Stimulated activated effector memory CD8-positive, alpha-beta T cell treated with anti-CD3 and anti-CD28 coated beads, Interleukin-12 subunit alpha, Interleukin-12 subunit beta, amount 100 ng/mL, for 72 hours (primary cell): Measurements from ENCODE around the gene CEACAM16.

Experiments
- ATAC-seq: fragments of 150-1000 bp; cut with Tn5 transposase; 2 replicates; pipeline ENCODE4 v1.10.0; 2021
- DNase-seq, 2 donors: peaks; one replicate each; pipeline ENCODE4 v3.0.0; 2021 to 2022; ENCODE audit warnings: low spot score in 2 of 2
- H3K27ac Mint-ChIP-seq: one replicate; pipeline ENCODE4 v1.8.0; 2022; ENCODE audit warnings: mild to moderate bottlenecking, mixed read lengths
- H3K36me3 Mint-ChIP-seq: one replicate; pipeline ENCODE4 v1.8.0; 2022; ENCODE audit warnings: mild to moderate bottlenecking, mixed read lengths
- H3K4me1 Mint-ChIP-seq: one replicate; pipeline ENCODE4 v1.8.0; 2022; ENCODE audit warnings: mixed read lengths
- H3K4me3 Mint-ChIP-seq: one replicate; pipeline ENCODE4 v1.8.0; 2022; ENCODE audit warnings: mild to moderate bottlenecking, mixed read lengths
- H3K9me3 Mint-ChIP-seq: one replicate; pipeline ENCODE4 v1.8.0; 2022; ENCODE audit warnings: mixed read lengths

The CEACAM16 gene

DNA sequence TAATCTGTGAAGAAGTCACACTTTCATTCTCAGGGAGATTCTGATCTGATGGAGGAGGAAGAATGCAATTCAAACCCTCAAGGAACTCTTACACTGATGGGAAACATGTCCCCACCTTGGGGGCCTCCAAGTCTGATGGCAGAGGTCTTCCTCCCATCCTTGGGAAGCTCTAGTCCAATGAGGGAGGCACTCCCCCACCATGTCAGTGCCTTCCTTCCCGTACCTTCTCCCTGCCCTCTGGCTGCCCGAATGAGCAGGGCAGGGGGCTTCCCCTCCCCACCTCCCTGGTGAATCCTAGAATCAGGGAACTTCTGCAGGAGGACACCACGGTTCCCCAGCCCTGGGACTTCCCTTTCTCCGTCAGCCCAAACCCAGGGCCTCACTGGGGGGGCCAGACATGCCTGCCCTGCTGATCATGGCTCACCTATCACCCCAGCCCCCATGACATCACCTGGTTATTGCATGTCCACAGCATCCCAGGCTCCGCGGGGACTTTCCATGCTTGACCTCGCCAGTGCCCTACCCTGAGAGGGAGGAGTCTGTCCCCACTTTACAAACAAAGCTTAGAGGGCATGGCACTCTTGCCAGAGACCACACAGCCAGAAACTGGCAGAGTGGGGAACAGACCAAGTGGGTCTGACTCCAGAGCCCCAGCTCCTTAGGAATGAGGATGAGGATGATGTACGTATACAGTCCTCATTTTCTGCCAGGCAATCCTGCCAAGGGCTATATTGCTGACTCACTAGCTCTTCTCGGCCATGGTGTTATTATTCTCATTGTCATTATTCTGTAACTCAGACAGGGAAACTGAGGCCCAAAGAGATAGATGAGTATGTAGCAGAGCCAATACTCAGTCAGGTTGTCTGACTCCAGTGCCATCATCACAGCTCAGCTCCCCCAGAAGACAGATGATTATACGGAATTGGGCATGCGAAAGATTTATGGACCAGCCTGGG lies 39.9 kb downstream of the CEACAM16 start:
- peaks cover 12% of the 10 kb centered on the region for H3K36me3 Mint-ChIP-seq
- peaks cover 44% of the 10 kb centered on the region for H3K4me1 Mint-ChIP-seq
- ATAC-seq, result no peak
- DNase-seq, result no peak
- H3K9me3 Mint-ChIP-seq, result no peaks in the 10 kb centered on the region
- no peak overlapping the region for H3K4me3 Mint-ChIP-seq
- peak overlapping the region; percentile 40 for H3K27ac Mint-ChIP-seq

DNA sequence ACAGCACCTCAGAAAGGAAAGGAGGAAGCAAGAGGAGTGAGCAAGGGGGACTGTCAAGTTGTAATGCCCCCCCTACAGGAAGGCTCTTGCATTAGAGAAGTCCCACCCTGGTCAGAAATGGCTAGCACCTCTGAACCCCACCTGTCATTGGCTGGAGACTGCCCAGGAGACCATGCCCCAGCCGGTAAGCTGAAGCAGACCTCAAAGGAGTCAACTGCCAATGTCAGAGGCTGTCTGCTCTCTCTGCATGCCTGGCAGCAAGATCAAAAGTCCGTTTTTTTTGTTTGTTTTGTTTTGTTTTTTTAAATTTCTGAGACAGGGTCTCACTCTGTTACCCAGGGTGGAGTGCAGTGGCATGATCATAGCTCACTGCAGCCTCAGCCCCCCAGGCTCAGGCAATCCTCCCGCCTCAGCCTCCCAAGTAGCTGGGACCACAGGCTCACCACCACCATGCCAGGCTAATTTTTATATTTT lies 41.4 kb downstream of the CEACAM16 start:
- Mint-ChIP-seq H3K36me3 (peaks cover 12% of the 10 kb centered on the region), H3K4me3 (no peak overlapping the region), H3K4me1 (peaks cover 38% of the 10 kb centered on the region), H3K9me3 (no peaks in the 10 kb centered on the region), H3K27ac (no peak overlapping the region)
- no peak for DNase-seq
- ATAC-seq, result no peak

DNA sequence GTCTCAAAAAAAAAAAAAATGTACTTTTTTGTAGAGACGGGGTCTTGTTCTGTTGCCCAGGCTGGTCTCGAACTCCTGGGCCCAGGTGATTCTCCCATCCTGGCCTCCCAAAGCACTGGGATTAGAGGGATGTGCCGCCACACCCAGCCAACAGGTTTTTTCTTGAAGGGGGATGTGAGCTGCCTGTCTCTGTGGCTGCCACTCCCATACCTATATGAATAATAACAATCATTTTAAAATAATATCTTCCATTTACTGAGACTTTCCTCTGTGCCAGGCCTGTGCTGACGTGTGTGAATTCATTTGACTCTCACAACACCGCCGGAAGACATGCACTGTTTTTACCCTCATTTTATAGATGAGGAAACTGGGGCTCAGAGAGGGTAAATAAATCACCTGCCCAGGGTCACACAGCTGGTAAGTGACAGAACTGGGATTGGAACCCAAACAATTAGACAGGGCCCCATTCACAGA lies 42.3 kb downstream of the CEACAM16 start:
- ATAC-seq (peak; percentile 23), DNase-seq (no peak)
- peaks cover 47% of the 10 kb centered on the region for H3K4me1 Mint-ChIP-seq

GRCh38 chr19:44741841-44742329 lies 42.9 kb downstream of the CEACAM16 start:
- H3K36me3 Mint-ChIP-seq, result peaks cover 12% of the 10 kb centered on the region
- peak overlapping the region; percentile 52 for H3K27ac Mint-ChIP-seq
- H3K4me3 Mint-ChIP-seq, result no peak overlapping the region
- DNase-seq (no peak), ATAC-seq (peak; percentile 68)
- peaks cover 52% of the 10 kb centered on the region for H3K4me1 Mint-ChIP-seq
- H3K9me3 Mint-ChIP-seq, result no peaks in the 10 kb centered on the region

More for the DNA sequence above, 42.3 kb downstream of the CEACAM16 start:
- peak overlapping the region; percentile 52 for H3K27ac Mint-ChIP-seq
- H3K4me3 Mint-ChIP-seq, result no peak overlapping the region
- no peaks in the 10 kb centered on the region for H3K9me3 Mint-ChIP-seq
- peaks cover 12% of the 10 kb centered on the region for H3K36me3 Mint-ChIP-seq

GRCh38 chr19:44742330-44743061 lies 43.5 kb downstream of the CEACAM16 start:
- DNase-seq (no peak), ATAC-seq (no peak)
- H3K27ac Mint-ChIP-seq, result peak overlapping the region; percentile 83
- H3K36me3 Mint-ChIP-seq, result peaks cover 14% of the 10 kb centered on the region
- H3K4me1 Mint-ChIP-seq, result peaks cover 51% of the 10 kb centered on the region
- no peaks in the 10 kb centered on the region for H3K9me3 Mint-ChIP-seq
- H3K4me3 Mint-ChIP-seq, result no peak overlapping the region

- Mint-ChIP-seq H3K4me3 (no peak overlapping the region), H3K27ac (peak overlapping the region; percentile 78), H3K4me1 (peaks cover 47% of the 10 kb centered on the region), H3K36me3 (peaks cover 29% of the 10 kb centered on the region), H3K9me3 (no peaks in the 10 kb centered on the region)
- no peak for ATAC-seq
- DNase-seq, result no peak
Observed at GRCh38 chr19:44744871-44745332, 46.0 kb downstream of the CEACAM16 start.

DNA sequence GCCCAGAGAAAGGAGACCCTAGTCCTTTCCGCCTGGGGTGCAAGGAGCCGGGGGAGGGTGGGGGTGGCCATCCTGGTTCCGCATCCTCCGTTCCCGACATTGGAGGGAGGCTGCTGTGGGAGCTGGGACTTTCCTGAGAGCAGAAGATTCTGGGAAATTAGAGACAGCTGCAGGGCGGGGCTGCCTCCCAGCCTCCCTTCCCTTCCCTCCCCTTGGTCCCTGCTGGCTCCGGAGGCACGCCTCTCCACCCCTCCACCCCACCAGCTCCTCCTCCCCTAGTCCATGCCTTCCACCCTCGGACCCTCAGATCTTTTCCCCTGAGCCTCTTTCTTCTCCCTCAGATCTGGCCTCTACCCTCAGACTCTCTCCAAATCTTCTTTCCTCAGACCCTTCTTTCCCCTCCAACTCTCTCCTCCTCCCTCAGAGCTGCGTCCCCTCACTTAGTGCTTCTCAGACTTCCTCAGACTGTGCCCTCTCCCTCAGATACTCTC lies 46.4 kb downstream of the CEACAM16 start:
- Mint-ChIP-seq H3K4me3 (peak overlapping the region; percentile 82), H3K36me3 (peaks cover 33% of the 10 kb centered on the region), H3K4me1 (peaks cover 50% of the 10 kb centered on the region), H3K9me3 (no peaks in the 10 kb centered on the region), H3K27ac (peak overlapping the region; percentile 78)
- DNase-seq (no peak), ATAC-seq (no peak)

- Mint-ChIP-seq H3K9me3 (no peaks in the 10 kb centered on the region), H3K4me1 (peaks cover 57% of the 10 kb centered on the region), H3K4me3 (peak overlapping the region; percentile 82), H3K36me3 (peaks cover 40% of the 10 kb centered on the region), H3K27ac (peak overlapping the region; percentile 78)
- no peak for DNase-seq
- no peak for ATAC-seq
Observed at GRCh38 chr19:44745887-44746600, 47.1 kb downstream of the CEACAM16 start.

DNA sequence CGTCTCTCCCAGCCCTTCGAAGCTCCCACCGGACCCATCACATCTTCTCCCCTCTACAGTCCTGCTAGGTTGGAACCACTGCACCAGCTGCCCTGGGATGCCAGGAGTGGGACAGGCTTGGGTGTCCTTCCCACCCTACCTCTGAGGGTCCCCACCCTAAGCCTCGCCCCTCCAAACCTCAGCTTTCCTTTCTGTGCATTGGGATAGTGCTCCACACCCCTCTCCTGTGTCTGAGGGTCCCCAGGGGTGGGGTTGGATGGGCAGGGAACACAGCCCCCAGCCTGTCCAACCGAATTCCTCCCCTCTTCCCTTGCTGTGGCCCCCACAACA lies 47.6 kb downstream of the CEACAM16 start:
- H3K4me3 Mint-ChIP-seq, result peak overlapping the region; percentile 82
- no peaks in the 10 kb centered on the region for H3K9me3 Mint-ChIP-seq
- DNase-seq, result no peak
- ATAC-seq, result no peak
- H3K36me3 Mint-ChIP-seq, result peaks cover 45% of the 10 kb centered on the region
- peak overlapping the region; percentile 78 for H3K27ac Mint-ChIP-seq
- peaks cover 59% of the 10 kb centered on the region for H3K4me1 Mint-ChIP-seq

GRCh38 chr19:44746946-44747738 lies 48.2 kb downstream of the CEACAM16 start:
- H3K4me1 Mint-ChIP-seq, result peaks cover 59% of the 10 kb centered on the region
- peak overlapping the region; percentile 78 for H3K27ac Mint-ChIP-seq
- peaks cover 49% of the 10 kb centered on the region for H3K36me3 Mint-ChIP-seq

DNA sequence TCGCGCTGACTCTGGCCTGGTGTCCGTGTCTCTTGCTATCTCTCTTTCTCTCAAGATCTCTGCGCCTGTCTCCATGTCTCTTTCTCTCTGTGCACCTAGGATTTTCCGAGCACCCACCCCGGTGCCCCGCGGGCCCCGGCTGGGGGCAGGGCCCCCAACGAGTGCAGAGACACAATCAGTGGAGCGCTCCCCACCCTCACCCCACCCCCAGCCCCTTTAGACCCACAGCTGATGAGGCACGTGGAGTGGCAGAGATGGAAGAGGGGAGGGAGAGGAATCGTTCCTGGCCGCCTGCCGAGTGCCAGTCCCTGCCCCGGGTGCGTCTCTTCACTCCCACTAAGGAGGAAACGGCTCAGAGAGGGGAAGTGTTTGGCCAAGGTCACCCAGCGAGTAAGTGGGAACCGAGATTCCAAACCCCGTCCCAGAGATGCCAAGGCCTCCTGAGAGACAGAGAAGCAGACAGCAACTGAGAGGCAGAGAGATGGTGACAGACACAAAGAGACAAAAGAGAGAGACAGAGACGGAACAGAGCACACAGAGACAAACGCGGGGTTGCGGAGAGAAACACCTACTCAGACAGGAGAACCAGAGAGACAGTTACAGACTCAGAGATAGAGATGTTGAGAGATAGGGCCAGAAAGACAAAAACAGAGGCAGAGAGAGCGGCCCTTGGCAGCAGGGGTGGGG lies 48.9 kb downstream of the CEACAM16 start:
- peak; percentile 39 to 82 for DNase-seq
- Mint-ChIP-seq H3K27ac (peak overlapping the region; percentile 78), H3K36me3 (peaks cover 52% of the 10 kb centered on the region)

More at GRCh38 chr19:44746946-44747738, 48.2 kb downstream of the CEACAM16 start:
- Mint-ChIP-seq H3K4me3 (peak overlapping the region; percentile 82), H3K9me3 (no peaks in the 10 kb centered on the region)
- peak; percentile 86 to 96 for DNase-seq
- peak; percentile 81 for ATAC-seq

GRCh38 chr19:44748426-44749254 lies 49.7 kb downstream of the CEACAM16 start, which contains the start of gene BCL3:
TSS of gene BCL3 (plus strand) at chr19:44748708. CDS start at chr19:44748791, 83 bp downstream.
- DNase-seq, result peak; percentile 63 to 87
- ATAC-seq, result peak; percentile 63
- Mint-ChIP-seq H3K36me3 (peaks cover 60% of the 10 kb centered on the region), H3K27ac (peak within 1 kb of the TSS; percentile 94), H3K4me1 (peaks cover 65% of the 10 kb centered on the region), H3K4me3 (peak within 1 kb of the TSS; percentile 82), H3K9me3 (no peaks in the 10 kb centered on the region)

More for the DNA sequence above, 48.9 kb downstream of the CEACAM16 start:
- peak; percentile 63 for ATAC-seq
- Mint-ChIP-seq H3K4me3 (peak overlapping the region; percentile 82), H3K9me3 (no peaks in the 10 kb centered on the region), H3K4me1 (peaks cover 61% of the 10 kb centered on the region)

DNA sequence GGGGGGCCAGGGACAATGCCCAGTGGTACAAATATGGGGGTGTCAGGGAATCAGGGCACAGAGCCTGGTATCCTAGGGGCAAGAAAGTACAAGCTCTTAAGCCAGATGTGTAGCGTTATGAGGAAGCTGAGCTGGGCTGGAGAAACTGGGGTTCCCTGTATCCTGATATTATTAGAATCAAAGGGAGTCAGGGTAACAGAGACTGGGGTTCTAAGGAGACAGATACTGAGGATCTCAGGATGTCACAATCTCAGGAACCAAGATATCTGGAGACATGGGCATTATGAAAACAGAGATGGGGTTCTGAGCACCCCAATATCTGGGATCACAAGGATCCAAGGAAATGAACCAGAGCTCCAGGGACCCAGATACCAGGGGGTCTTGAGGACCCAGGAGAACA lies 50.3 kb downstream of the CEACAM16 start:
- no peak for DNase-seq
- H3K36me3 Mint-ChIP-seq, result peaks cover 66% of the 10 kb centered on the region
- H3K4me1 Mint-ChIP-seq, result peaks cover 70% of the 10 kb centered on the region
- peak overlapping the region; percentile 94 for H3K27ac Mint-ChIP-seq
- no peaks in the 10 kb centered on the region for H3K9me3 Mint-ChIP-seq
- ATAC-seq, result no peak
- peak overlapping the region; percentile 82 for H3K4me3 Mint-ChIP-seq
